Gastrocnemius medialis (tissue), 4 donors: ENCODE measurements around the gene RAD51B. TPM values are rescaled to one million over a fixed set of nuclear protein-coding genes. Genes with fewer than 3 reads are reported as not detected.
A peak's percentile ranks its signal among the peaks of the same experiment; 100 is the strongest.

Experiments
- ATAC-seq, 2 donors: fragments of 150-250 bp; one replicate each; pipeline ENCODE4 v1.9.1; 2016
- DNase-seq, 2 donors: peaks; one replicate each; pipeline ENCODE4 v3.0.0-alpha.2; 2019
- H3K27ac ChIP-seq, 4 donors: fragments of 200-600 bp; sonication (generic); 1 replicate in 1 of 4; 2 replicates in 3 of 4; pipeline ENCODE4 v1.5.1; 2016 to 2018; ENCODE audit warnings: mild to moderate bottlenecking in 2 of 4, moderate library complexity in 1 of 4
- H3K27me3 ChIP-seq, 3 donors: fragments of 200-600 bp; sonication (generic) in 2 of 3; 1 replicate in 1 of 3; 2 replicates in 2 of 3; pipeline versions ENCODE4 v1.5.1 to v1.6.0; 2016 to 2019; ENCODE audit warnings: mild to moderate bottlenecking in 1 of 3, moderate library complexity in 1 of 3
- H3K36me3 ChIP-seq, 2 donors: fragments of 200-600 bp; sonication (generic) in 1 of 2; one replicate each; pipeline ENCODE4 v1.5.1; 2017 to 2018
- H3K4me1 ChIP-seq, 2 donors: fragments of 200-600 bp; sonication (generic) in 1 of 2; one replicate each; pipeline ENCODE4 v1.5.1; 2016 to 2017; ENCODE audit warnings: mild to moderate bottlenecking in 2 of 2
- H3K4me3 ChIP-seq, 4 donors: fragments of 200-600 bp; sonication (generic) in 3 of 4; 1 replicate in 1 of 4; 2 replicates in 3 of 4; pipeline ENCODE4 v1.5.1; 2016 to 2019; ENCODE audit warnings: mild to moderate bottlenecking in 2 of 4
- H3K9me3 ChIP-seq, 3 donors: fragments of 200-600 bp; sonication (generic) in 2 of 3; 1 replicate in 1 of 3; 2 replicates in 2 of 3; pipeline ENCODE4 v1.5.1; 2016 to 2019
- CTCF ChIP-seq, 5 experiments: fragments of 450-650 bp in 3 of 5; fragments of 200-600 bp in 2 of 5; sonication (generic) in 2 of 5; IDR thresholded peaks in 4 of 5; conservative IDR thresholded peaks in 1 of 5; 1 replicate in 4 of 5; 2 replicates in 1 of 5; pipeline ENCODE4 v1.5.1; 2016 to 2019; ENCODE audit warnings: antibody characterized with exemption in 5 of 5, mild to moderate bottlenecking in 3 of 5, moderate library complexity in 3 of 5
- POLR2A ChIP-seq, 2 donors: fragments of 450-650 bp; IDR thresholded peaks; one replicate each; pipeline ENCODE4 v1.6.1; 2017; ENCODE audit warnings: antibody characterized with exemption in 2 of 2, mild to moderate bottlenecking in 2 of 2, moderate library complexity in 2 of 2
- in situ Hi-C, 4 donors: fragments of 200-750 bp; cut with MboI; loops; one replicate each; pipeline versions ENCODE4 v1.15.0 to v1.8.0; 2017; ENCODE audit warnings: low sequenced_read_pairs in 4 of 4
- intact Hi-C: fragments of 100-400 bp; cut with DNase I; formaldehyde crosslinking; loops from one replicate; pipeline ENCODE4 v1.15.1; 2023; ENCODE audit warnings: low total_unique reads
- total RNA-seq, 4 donors: library from RNA; depleted of rRNA; stranded (reverse); fragments of >200 nt; gene quantifications; one replicate each; pipeline versions ENCODE4 v1.1.0 to v1.2.3, GENCODE V29; 2016

RAD51B gene
- total RNA-seq, 4 donors from 2014 or later, result 1.6 to 3.3 (median 2.4) TPM

GRCh38 chr14:68471964-68472508 is 652.5 kb downstream of the RAD51B start:
- in situ Hi-C loops (no loop called here), intact Hi-C loops (loop anchor here (10.0 kb wide), 1 partner anchor 153 kb away; no protein-coding TSS in a partner anchor)
- Histone ChIP-seq H3K36me3 (no peaks in the 10 kb centered on the region), H3K4me1 (peaks cover 26 to 35% of the 10 kb centered on the region in 2 donors), H3K27me3 (no peaks in the 10 kb centered on the region), H3K9me3 (no peaks in the 10 kb centered on the region), H3K4me3 (no peak overlapping the region), H3K27ac (peak overlapping the region; percentile 67 to 95 (median 81))
- DNase-seq, result no peak
- ATAC-seq, result no peak
- TF ChIP-seq POLR2A (IDR thresholded peaks at IDR 0.05) (no peak), CTCF (IDR thresholded peaks at IDR 0.05 in 4 of 5, conservative IDR thresholded peaks at IDR 0.05 in 1 of 5) (no peak)

- DNase-seq (peak; percentile 48 to 54), ATAC-seq (peak; percentile 24 to 29)
- intact Hi-C loops, result loop anchor here (10.0 kb wide), 1 partner anchor 152 kb away; no protein-coding TSS in a partner anchor
- TF ChIP-seq CTCF (IDR thresholded peaks at IDR 0.05 in 4 of 5, conservative IDR thresholded peaks at IDR 0.05 in 1 of 5) (no peak), POLR2A (IDR thresholded peaks at IDR 0.05) (no peak)
- Histone ChIP-seq H3K4me3 (no peak overlapping the region), H3K27me3 (no peaks in the 10 kb centered on the region), H3K9me3 (no peaks in the 10 kb centered on the region), H3K36me3 (no peaks in the 10 kb centered on the region), H3K27ac (peak overlapping the region; percentile 67 to 95 (median 81)), H3K4me1 (peaks cover 30 to 45% of the 10 kb centered on the region in 2 donors)
- in situ Hi-C loops, result no loop called here
Observed at GRCh38 chr14:68473069-68473468, 653.5 kb downstream of the RAD51B start.

- TF ChIP-seq CTCF (IDR thresholded peaks at IDR 0.05 in 4 of 5, conservative IDR thresholded peaks at IDR 0.05 in 1 of 5) (no peak), POLR2A (IDR thresholded peaks at IDR 0.05) (no peak)
- H3K36me3 ChIP-seq, result no peaks in the 10 kb centered on the region
- H3K27ac ChIP-seq, result peak overlapping the region; percentile 67 to 95 (median 81)
- in situ Hi-C loops, result no loop called here
- intact Hi-C loops, result loop anchor here (10.0 kb wide), 1 partner anchor 151 kb away; no protein-coding TSS in a partner anchor
- H3K27me3 ChIP-seq, result no peaks in the 10 kb centered on the region
- no peak overlapping the region for H3K4me3 ChIP-seq
- H3K9me3 ChIP-seq, result no peaks in the 10 kb centered on the region
- ATAC-seq (peak in 1 of 2 donors; percentile 34), DNase-seq (peak in 1 of 2 donors; percentile 53)
- peaks cover 30 to 45% of the 10 kb centered on the region in 2 donors for H3K4me1 ChIP-seq
Observed at GRCh38 chr14:68473794-68474193, 654.2 kb downstream of the RAD51B start.

GRCh38 chr14:68474741-68475140 is 655.2 kb downstream of the RAD51B start:
- intact Hi-C loops (loop anchor here (5.0 to 10.0 kb wide), 3 partner anchors 82 to 318 kb away; partner anchors contain the start of gene ZFP36L1), in situ Hi-C loops (loop anchor here in 1 of 4 donors (5.0 kb wide), 1 partner anchor 68 kb away; no protein-coding TSS in a partner anchor)
- DNase-seq (no peak), ATAC-seq (no peak)
- Histone ChIP-seq H3K27me3 (no peaks in the 10 kb centered on the region), H3K9me3 (no peaks in the 10 kb centered on the region), H3K27ac (peak overlapping the region; percentile 67 to 95 (median 81)), H3K4me1 (peaks cover 30 to 45% of the 10 kb centered on the region in 2 donors), H3K36me3 (no peaks in the 10 kb centered on the region), H3K4me3 (no peak overlapping the region)
- TF ChIP-seq POLR2A (IDR thresholded peaks at IDR 0.05) (no peak), CTCF (IDR thresholded peaks at IDR 0.05 in 4 of 5, conservative IDR thresholded peaks at IDR 0.05 in 1 of 5) (no peak)
